Measurements from ENCODE around the gene BTBD1.

Gene BTBD1

GRCh38 chr15:83046558-83047127 is 20.4 kb downstream of the BTBD1 start:
- Histone ChIP-seq H3K36me3 (ENCODE audit: insufficient read depth, low read length) (peaks cover 71% of the 10 kb centered on the region), H2AFZ (ENCODE audit: low read depth, low read length) (no peak overlapping the region), H3K79me2 (ENCODE audit: insufficient read depth, low read length) (peaks cover 48% of the 10 kb centered on the region), H3K4me1 (ENCODE audit: insufficient read depth, low read length) (no peaks in the 10 kb centered on the region), H3K27ac (ENCODE audit: low read length) (no peak overlapping the region), H3K9me3 (ENCODE audit: insufficient read depth, low read length, severe bottlenecking) (no peaks in the 10 kb centered on the region), H3K4me3 (ENCODE audit: low read depth in 1 of 2, low read length in 2 of 2) (no peak overlapping the region), H3K9ac (ENCODE audit: low read depth, low read length) (no peak overlapping the region), H3K27me3 (ENCODE audit: insufficient read depth, low read length, poor library complexity) (no peaks in the 10 kb centered on the region), H3K4me2 (ENCODE audit: insufficient read depth, low read length) (no peak overlapping the region), H4K20me1 (ENCODE audit: insufficient read depth, low read length) (peaks cover 10% of the 10 kb centered on the region; the same call in 1 of the 2 replicates)
- no peak for DNase-seq
- TF ChIP-seq CTCF (IDR thresholded peaks at IDR 0.05; ENCODE audit: borderline replicate concordance, extremely low read depth, low read length, poor library complexity, severe bottlenecking) (no peak), EZH2 (IDR thresholded peaks at IDR 0.05; ENCODE audit: borderline replicate concordance, low read depth, low read length, severe bottlenecking) (no peak)
- no peak for ATAC-seq (ENCODE audit: insufficient read depth, low read depth)

GRCh38 chr15:83044156-83044555 is 22.9 kb downstream of the BTBD1 start:
- TF ChIP-seq CTCF (IDR thresholded peaks at IDR 0.05; ENCODE audit: borderline replicate concordance, extremely low read depth, low read length, poor library complexity, severe bottlenecking) (no peak), EZH2 (IDR thresholded peaks at IDR 0.05; ENCODE audit: borderline replicate concordance, low read depth, low read length, severe bottlenecking) (no peak)

GRCh38 chr15:83039206-83039605 is 27.8 kb downstream of the BTBD1 start:
- H3K36me3 ChIP-seq (ENCODE audit: insufficient read depth, low read length): peaks cover 70% of the 10 kb centered on the region
- no peaks in the 10 kb centered on the region for H3K9me3 ChIP-seq (ENCODE audit: insufficient read depth, low read length, severe bottlenecking)
- no peak overlapping the region for H3K4me3 ChIP-seq (ENCODE audit: low read depth in 1 of 2, low read length in 2 of 2)
- H3K9ac ChIP-seq (ENCODE audit: low read depth, low read length): no peak overlapping the region
- no peak overlapping the region for H3K27ac ChIP-seq (ENCODE audit: low read length)
- H4K20me1 ChIP-seq (ENCODE audit: insufficient read depth, low read length): peaks cover 10% of the 10 kb centered on the region; the same call in 1 of the 2 replicates
- peaks cover 80% of the 10 kb centered on the region for H3K79me2 ChIP-seq (ENCODE audit: insufficient read depth, low read length)
- no peaks in the 10 kb centered on the region for H3K4me1 ChIP-seq (ENCODE audit: insufficient read depth, low read length)
- TF ChIP-seq CTCF (IDR thresholded peaks at IDR 0.05; ENCODE audit: borderline replicate concordance, extremely low read depth, low read length, poor library complexity, severe bottlenecking): no peak
- no peak for TF ChIP-seq EZH2 (IDR thresholded peaks at IDR 0.05; ENCODE audit: borderline replicate concordance, low read depth, low read length, severe bottlenecking)
- DNase-seq (no peak), ATAC-seq (ENCODE audit: insufficient read depth, low read depth) (no peak)
- no peak overlapping the region for H3K4me2 ChIP-seq (ENCODE audit: insufficient read depth, low read length)
- H2AFZ ChIP-seq (ENCODE audit: low read depth, low read length): no peak overlapping the region
- H3K27me3 ChIP-seq (ENCODE audit: insufficient read depth, low read length, poor library complexity): no peaks in the 10 kb centered on the region

More at GRCh38 chr15:83044156-83044555, 22.9 kb downstream of the BTBD1 start:
- Histone ChIP-seq H3K9ac (ENCODE audit: low read depth, low read length) (no peak overlapping the region), H3K4me1 (ENCODE audit: insufficient read depth, low read length) (no peaks in the 10 kb centered on the region), H3K36me3 (ENCODE audit: insufficient read depth, low read length) (peaks cover 77% of the 10 kb centered on the region), H2AFZ (ENCODE audit: low read depth, low read length) (no peak overlapping the region), H3K9me3 (ENCODE audit: insufficient read depth, low read length, severe bottlenecking) (no peaks in the 10 kb centered on the region), H4K20me1 (ENCODE audit: insufficient read depth, low read length) (peaks cover 9% of the 10 kb centered on the region; the same call in 1 of the 2 replicates), H3K4me3 (ENCODE audit: low read depth in 1 of 2, low read length in 2 of 2) (no peak overlapping the region), H3K27me3 (ENCODE audit: insufficient read depth, low read length, poor library complexity) (no peaks in the 10 kb centered on the region), H3K4me2 (ENCODE audit: insufficient read depth, low read length) (no peak overlapping the region), H3K79me2 (ENCODE audit: insufficient read depth, low read length) (peaks cover 61% of the 10 kb centered on the region), H3K27ac (ENCODE audit: low read length) (no peak overlapping the region)
- DNase-seq: no peak
- no peak for ATAC-seq (ENCODE audit: insufficient read depth, low read depth)
